Colonic mucosa (tissue), 4 donors: ENCODE data around the gene FBXL15. TPM values are rescaled to one million over a fixed set of nuclear protein-coding genes. Genes with fewer than 3 reads are reported as not detected.
A peak's percentile ranks its signal among the peaks of the same experiment; 100 is the strongest.

ENCODE experiments used
- DNase-seq: peaks from one replicate; pipeline ENCODE4 v3.0.0-alpha.2; 2020
- H3K27ac ChIP-seq: fragments of 200-600 bp; one replicate; pipeline ENCODE4 v1.8.0; 2021
- H3K27me3 ChIP-seq: fragments of 200-600 bp; one replicate; pipeline ENCODE4 v1.8.0; 2021
- H3K36me3 ChIP-seq: fragments of 200-600 bp; one replicate; pipeline ENCODE4 v1.8.0; 2021
- H3K4me1 ChIP-seq: fragments of 200-600 bp; one replicate; pipeline ENCODE4 v1.8.0; 2021; ENCODE audit warnings: mild to moderate bottlenecking
- H3K4me3 ChIP-seq: fragments of 200-600 bp; one replicate; pipeline ENCODE4 v1.8.0; 2021
- H3K9ac ChIP-seq, 2 donors: one replicate each; pipeline ENCODE4 v1.7.0; 2013; ENCODE audit warnings: control low read depth in 2 of 2, low read depth in 2 of 2, low read length in 2 of 2
- H3K9me3 ChIP-seq: fragments of 200-600 bp; one replicate; pipeline ENCODE4 v1.8.0; 2021
- intact Hi-C: fragments of 100-400 bp; cut with DNase I; formaldehyde crosslinking; loops from one replicate; pipeline ENCODE4 v1.14.1; 2022
- total RNA-seq, 2 donors: library from RNA; stranded (reverse); fragmentation: NEBNext Ultra II Directional in 1 of 2; extraction: Animal tissue kit (Norgen Biotek cat#: 25700) in 1 of 2; gene quantifications; one replicate each; pipeline ENCODE4 v1.2.1, GENCODE V29; 2021
- TF ChIP-seq, protein P1 (sequence below): fragments of 200-600 bp; IDR thresholded peaks from one replicate; pipeline ENCODE4 v1.8.0; 2022; ENCODE audit warnings: antibody characterized with exemption, mild to moderate bottlenecking
- donor health status: healthy.
- donor health status: DM: no; HTN: no; CAD: no.
- donor health status: DM: no; HTN: no; CAD: no.

Gene FBXL15
- total RNA-seq, 2 donors from 2014 or later = 23.7 to 37.3 TPM

GRCh38 chr10:102413806-102414561 lies 6.7 kb upstream of the FBXL15 start:
- no peaks in the 10 kb centered on the region for H3K36me3 ChIP-seq
- H3K4me3 ChIP-seq = no peak overlapping the region
- H3K27me3 ChIP-seq = peaks cover 18% of the 10 kb centered on the region
- no peaks in the 10 kb centered on the region for H3K4me1 ChIP-seq
- TF ChIP-seq, protein P1, sequence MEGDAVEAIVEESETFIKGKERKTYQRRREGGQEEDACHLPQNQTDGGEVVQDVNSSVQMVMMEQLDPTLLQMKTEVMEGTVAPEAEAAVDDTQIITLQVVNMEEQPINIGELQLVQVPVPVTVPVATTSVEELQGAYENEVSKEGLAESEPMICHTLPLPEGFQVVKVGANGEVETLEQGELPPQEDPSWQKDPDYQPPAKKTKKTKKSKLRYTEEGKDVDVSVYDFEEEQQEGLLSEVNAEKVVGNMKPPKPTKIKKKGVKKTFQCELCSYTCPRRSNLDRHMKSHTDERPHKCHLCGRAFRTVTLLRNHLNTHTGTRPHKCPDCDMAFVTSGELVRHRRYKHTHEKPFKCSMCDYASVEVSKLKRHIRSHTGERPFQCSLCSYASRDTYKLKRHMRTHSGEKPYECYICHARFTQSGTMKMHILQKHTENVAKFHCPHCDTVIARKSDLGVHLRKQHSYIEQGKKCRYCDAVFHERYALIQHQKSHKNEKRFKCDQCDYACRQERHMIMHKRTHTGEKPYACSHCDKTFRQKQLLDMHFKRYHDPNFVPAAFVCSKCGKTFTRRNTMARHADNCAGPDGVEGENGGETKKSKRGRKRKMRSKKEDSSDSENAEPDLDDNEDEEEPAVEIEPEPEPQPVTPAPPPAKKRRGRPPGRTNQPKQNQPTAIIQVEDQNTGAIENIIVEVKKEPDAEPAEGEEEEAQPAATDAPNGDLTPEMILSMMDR = no peak
- no peak overlapping the region for H3K9ac ChIP-seq
- DNase-seq = no peak
- H3K27ac ChIP-seq = no peak overlapping the region
- no peaks in the 10 kb centered on the region for H3K9me3 ChIP-seq
- intact Hi-C loops = no loop called here

GRCh38 chr10:102414749-102415148 lies 5.9 kb upstream of the FBXL15 start:
- Histone ChIP-seq H3K9ac (no peak overlapping the region), H3K27me3 (peaks cover 11% of the 10 kb centered on the region), H3K27ac (no peak overlapping the region), H3K9me3 (no peaks in the 10 kb centered on the region), H3K36me3 (no peaks in the 10 kb centered on the region), H3K4me3 (no peak overlapping the region), H3K4me1 (peaks cover 5% of the 10 kb centered on the region)
- intact Hi-C loops = no loop called here
- DNase-seq = no peak
- TF ChIP-seq, protein P1 = no peak

- no peak overlapping the region for H3K27ac ChIP-seq
- no peak overlapping the region for H3K9ac ChIP-seq
- DNase-seq = no peak
- peaks cover 10% of the 10 kb centered on the region for H3K4me1 ChIP-seq
- intact Hi-C loops = no loop called here
- no peaks in the 10 kb centered on the region for H3K36me3 ChIP-seq
- H3K9me3 ChIP-seq = no peaks in the 10 kb centered on the region
- H3K27me3 ChIP-seq = no peaks in the 10 kb centered on the region
- TF ChIP-seq, protein P1 = no peak
- no peak overlapping the region for H3K4me3 ChIP-seq
Measured at GRCh38 chr10:102416283-102416682, 4.4 kb upstream of the FBXL15 start.

DNA sequence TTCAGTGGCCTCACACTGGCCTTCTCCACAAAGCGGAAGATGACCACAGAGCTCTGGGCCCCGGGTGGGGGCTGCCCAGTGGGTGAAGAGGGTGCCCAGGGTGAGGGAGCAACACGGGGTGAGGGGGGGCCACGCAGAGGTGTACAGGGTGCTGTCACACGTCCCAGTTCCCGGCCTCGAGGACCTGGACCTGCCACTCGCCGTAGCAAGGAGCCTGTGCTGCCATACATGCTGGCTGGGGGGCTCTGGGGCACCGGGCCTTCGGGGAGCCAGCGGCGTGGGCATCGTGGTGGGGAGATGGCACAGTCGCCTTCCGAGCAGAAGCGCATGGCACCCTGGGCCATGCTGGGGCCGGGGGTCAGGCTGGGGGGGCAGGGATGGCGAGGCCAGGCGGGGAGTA lies 3.9 kb upstream of the FBXL15 start:
- TF ChIP-seq, protein P1 = no peak
- no peaks in the 10 kb centered on the region for H3K36me3 ChIP-seq
- H3K9ac ChIP-seq = no peak overlapping the region
- peaks cover 10% of the 10 kb centered on the region for H3K4me1 ChIP-seq
- H3K27ac ChIP-seq = no peak overlapping the region
- H3K9me3 ChIP-seq = no peaks in the 10 kb centered on the region
- no peak for DNase-seq
- intact Hi-C loops = no loop called here
- no peaks in the 10 kb centered on the region for H3K27me3 ChIP-seq
- H3K4me3 ChIP-seq = no peak overlapping the region

GRCh38 chr10:102418622-102419268 lies 1.9 kb upstream of the FBXL15 start, which contains the start of gene PSD:
Gene PSD (minus strand): TSS chr10:102418785. CDS start chr10:102417038, 1,747 bp downstream.
- DNase-seq = no peak
- peaks cover 15% of the 10 kb centered on the region for H3K4me1 ChIP-seq
- intact Hi-C loops = no loop called here
- H3K9ac ChIP-seq = peak within 1 kb of the TSS in 1 of 2 donors; percentile 15
- no peaks in the 10 kb centered on the region for H3K9me3 ChIP-seq
- TF ChIP-seq, protein P1 = no peak
- H3K4me3 ChIP-seq = peak within 1 kb of the TSS; percentile 71
- no peaks in the 10 kb centered on the region for H3K36me3 ChIP-seq
- no peak within 1 kb of the TSS for H3K27ac ChIP-seq
- H3K27me3 ChIP-seq = no peaks in the 10 kb centered on the region
